SH-SY5Y (cell line): Measurements from ENCODE around the gene SLC11A2.

ENCODE experiments used
- GATA2 ChIP-seq: IDR thresholded peaks from 2 replicates; pipeline ENCODE4 v1.6.1; 2011; ENCODE audit warnings: mild to moderate bottlenecking, low read depth, low read length
- GATA3 ChIP-seq: IDR thresholded peaks from 2 replicates; pipeline ENCODE4 v1.6.1; 2011; ENCODE audit warnings: low read depth, mild to moderate bottlenecking, low read length, moderate library complexity

The SLC11A2 gene

DNA sequence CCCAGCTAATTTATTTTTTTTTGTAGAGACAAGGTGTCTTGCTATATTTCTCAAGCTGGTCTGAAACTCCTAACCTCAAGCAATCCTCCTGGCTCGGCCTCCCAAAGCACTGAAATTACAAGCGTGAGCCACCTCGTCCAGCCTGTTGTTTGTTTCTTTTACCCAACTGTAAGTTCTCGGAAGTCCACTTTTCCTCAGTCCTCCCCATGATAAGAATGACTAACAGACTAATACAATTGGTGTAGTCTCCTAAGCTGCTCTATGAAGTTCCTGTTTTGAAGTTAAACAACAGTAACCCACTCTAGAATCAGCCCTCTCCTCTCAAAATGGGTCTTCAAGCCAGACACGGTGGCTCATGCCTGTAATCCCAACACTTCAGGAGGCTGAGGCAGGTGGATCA is 37.3 kb downstream of the SLC11A2 start:
- TF ChIP-seq GATA3 (no peak), GATA2 (no peak)

GRCh38 chr12:50988051-50988450 is 38.1 kb downstream of the SLC11A2 start:
- no peak for TF ChIP-seq GATA3
- TF ChIP-seq GATA2, result no peak

GRCh38 chr12:50986966-50987737 is 39.0 kb downstream of the SLC11A2 start:
- TF ChIP-seq GATA2 (no peak), GATA3 (no peak)

GRCh38 chr12:50985322-50985721 is 40.9 kb downstream of the SLC11A2 start:
- TF ChIP-seq GATA2 (no peak), GATA3 (no peak)

GRCh38 chr12:50984586-50985298 is 41.4 kb downstream of the SLC11A2 start:
- TF ChIP-seq GATA2, result no peak

DNA sequence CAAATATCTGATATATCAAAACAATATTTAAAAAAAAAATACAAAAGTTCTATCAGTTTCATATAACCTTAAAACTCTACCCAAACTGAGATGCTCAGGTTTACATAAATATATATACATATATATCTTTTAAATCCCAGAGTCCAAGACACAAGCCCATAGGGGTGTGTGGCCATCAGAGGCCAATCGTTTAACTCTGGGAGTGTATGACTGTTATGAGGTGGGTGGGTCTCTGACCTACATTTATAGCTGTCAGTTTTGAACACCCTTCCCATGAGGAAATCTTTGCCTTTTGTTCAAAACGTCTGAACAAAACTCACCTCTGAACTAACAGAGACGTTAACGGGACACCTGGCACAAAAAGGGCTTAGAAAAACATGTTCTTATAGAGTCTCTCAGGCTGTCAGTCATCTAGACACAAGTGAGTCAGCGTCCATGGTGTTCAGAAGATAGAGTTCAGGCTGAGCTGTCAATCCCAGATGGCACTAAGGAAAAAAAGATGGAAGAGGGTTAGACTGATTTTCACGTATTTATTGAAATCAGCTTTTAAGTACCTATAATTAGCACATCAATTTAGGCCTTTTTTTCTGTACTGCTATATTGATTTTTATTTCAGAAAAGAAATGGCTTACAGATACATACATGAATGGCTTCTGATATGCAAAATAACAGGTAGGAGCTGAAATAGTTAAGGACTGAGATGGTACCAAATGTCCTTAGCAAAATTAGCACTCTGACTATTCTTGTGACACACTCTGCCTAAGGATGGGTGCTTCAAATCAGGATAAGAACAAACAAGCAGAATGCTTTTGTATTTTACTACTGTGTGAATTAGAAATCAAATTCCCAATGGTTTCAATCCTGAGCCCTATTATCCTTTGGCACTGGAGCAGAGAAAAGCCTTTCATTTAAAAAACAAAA is 44.6 kb downstream of the SLC11A2 start:
- no peak for TF ChIP-seq GATA2
- TF ChIP-seq GATA3, result no peak

- TF ChIP-seq GATA3, result no peak
- no peak for TF ChIP-seq GATA2
Observed at GRCh38 chr12:50980545-50980944, 45.6 kb downstream of the SLC11A2 start.

DNA sequence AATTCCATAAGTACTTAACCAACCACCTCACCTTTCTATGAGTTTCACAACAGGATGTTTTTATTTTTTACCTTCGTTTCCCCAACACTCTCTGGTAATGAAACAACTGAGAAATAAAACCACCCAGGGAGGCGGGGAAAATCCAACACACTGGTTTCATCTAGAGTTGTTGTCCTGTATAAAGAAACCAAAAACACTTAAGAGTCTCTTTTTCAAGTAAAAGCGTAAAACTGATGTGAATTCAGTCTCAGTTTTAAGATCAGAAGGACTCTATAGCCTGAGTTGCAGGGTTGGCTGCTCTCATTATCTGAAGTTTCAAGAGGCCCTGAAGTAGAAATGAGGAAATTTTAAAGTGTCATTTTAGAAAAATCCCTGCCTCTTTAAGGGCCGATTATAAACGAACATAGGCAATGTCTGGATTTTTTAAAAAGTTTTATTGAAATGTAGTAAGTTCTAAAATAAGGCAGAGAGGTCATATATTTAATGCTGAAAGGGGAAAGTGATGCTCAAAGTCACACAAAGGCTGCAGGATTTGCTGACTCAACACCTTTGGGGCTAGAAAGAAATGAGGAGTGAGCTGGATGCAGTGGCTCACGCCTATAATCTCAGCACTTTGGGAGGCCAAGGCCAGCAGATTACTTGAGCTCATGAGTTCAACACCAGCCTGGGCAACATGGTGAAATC is 46.7 kb downstream of the SLC11A2 start:
- TF ChIP-seq GATA3 (no peak), GATA2 (no peak)

DNA sequence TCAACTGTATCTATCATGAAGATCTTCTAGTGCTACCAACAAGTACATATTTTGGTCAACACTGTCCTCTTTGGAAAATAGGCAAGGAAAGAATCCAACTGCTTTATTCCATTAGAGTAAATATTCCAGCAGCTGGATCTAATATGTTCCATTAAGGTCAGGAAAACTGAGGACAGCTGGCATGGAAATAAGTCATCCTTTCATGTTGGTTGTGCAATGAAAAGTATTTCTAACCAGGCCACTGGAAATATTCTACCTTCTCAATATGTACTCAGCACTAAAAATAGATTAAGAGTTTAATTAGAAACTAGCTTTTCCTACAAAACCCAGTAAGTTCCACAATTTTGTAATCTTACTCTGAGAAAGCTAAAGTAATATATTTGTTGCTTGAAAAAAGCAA is 54.2 kb downstream of the SLC11A2 start:
- TF ChIP-seq GATA3, result no peak
- no peak for TF ChIP-seq GATA2

DNA sequence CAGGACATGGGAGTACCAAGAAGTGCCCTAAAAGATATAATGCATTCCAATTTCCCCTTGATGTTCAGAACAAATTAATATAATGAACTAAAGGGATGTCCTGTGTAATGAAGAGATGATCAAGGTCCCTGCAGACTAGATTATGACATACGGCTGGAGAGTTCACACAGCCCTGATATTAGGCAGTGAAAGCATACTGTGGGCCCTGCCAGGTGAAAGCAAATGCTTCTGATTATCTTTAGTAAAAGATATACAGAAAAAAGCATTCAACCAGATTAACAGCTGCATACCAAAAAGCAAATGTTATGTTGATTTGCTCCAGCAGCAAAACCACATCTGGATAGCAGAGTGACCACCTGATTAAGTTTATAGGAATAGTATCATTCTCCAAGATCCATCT is 61.8 kb downstream of the SLC11A2 start:
- TF ChIP-seq GATA2 (no peak), GATA3 (no peak)

GRCh38 chr12:50961708-50962107 is 64.5 kb downstream of the SLC11A2 start:
- no peak for TF ChIP-seq GATA2
- no peak for TF ChIP-seq GATA3

DNA sequence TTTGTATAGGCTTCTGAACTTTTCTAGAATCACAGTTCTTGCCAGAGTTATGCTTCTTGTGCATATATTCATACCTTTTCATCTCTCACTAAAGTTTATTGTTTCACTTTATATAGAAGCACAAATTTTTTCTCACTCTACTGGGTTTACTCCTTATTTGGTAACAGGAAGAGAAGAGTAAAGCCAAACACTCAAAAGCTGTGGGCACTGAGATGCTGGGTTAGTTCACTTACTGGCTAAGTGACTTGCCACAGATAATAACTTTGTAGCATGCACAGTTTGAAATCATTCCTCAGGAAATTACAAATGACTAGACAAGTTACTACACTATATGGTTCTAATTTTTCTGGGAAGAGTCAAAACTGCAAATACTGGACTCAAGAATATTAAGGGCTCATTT is 66.1 kb downstream of the SLC11A2 start:
- TF ChIP-seq GATA2 (no peak), GATA3 (no peak)

- no peak for TF ChIP-seq GATA2
- TF ChIP-seq GATA3, result no peak
Observed at GRCh38 chr12:50955697-50956096, 70.5 kb downstream of the SLC11A2 start.

- TF ChIP-seq GATA2, result no peak
- TF ChIP-seq GATA3, result no peak
Observed at GRCh38 chr12:50955288-50955687, 70.9 kb downstream of the SLC11A2 start.
